GM23248 (cell line): ENCODE data around the gene FKBP10. TPM values are rescaled to one million over a fixed set of nuclear protein-coding genes. Genes with fewer than 3 reads are reported as not detected.

ENCODE experiments used
- DNase-seq: peaks from one replicate; pipeline ENCODE4 v3.0.0-alpha.2; 2015
- H2AFZ ChIP-seq: fragments of 200-600 bp; sonication (generic); 2 replicates; pipeline ENCODE4 v1.6.1; 2016; ENCODE audit warnings: antibody characterized with exemption
- H3F3A ChIP-seq: fragments of 200-600 bp; sonication (generic); 2 replicates; pipeline ENCODE4 v1.6.1; 2016; ENCODE audit warnings: mild to moderate bottlenecking, antibody characterized with exemption, mixed run types; ENCODE audit not compliant: insufficient read depth
- H3K27ac ChIP-seq: fragments of 200-600 bp; sonication (generic); 2 replicates; pipeline ENCODE4 v1.5.1; 2016; ENCODE audit warnings: mild to moderate bottlenecking
- H3K27me3 ChIP-seq: fragments of 200-600 bp; sonication (generic); replicated peaks from 2 replicates; pipeline ENCODE4 v1.6.1; 2016; ENCODE audit warnings: mild to moderate bottlenecking; ENCODE audit not compliant: insufficient read depth
- H3K36me3 ChIP-seq: fragments of 200-600 bp; sonication (generic); 2 replicates; pipeline ENCODE4 v1.6.1; 2016; ENCODE audit warnings: low read depth, mild to moderate bottlenecking
- H3K4me1 ChIP-seq: fragments of 200-600 bp; sonication (generic); 2 replicates; pipeline ENCODE4 v1.6.1; 2016; ENCODE audit warnings: mild to moderate bottlenecking; ENCODE audit not compliant: insufficient read depth
- H3K4me2 ChIP-seq: fragments of 200-600 bp; sonication (generic); one replicate; pipeline ENCODE4 v1.6.1; 2016; ENCODE audit warnings: mild to moderate bottlenecking; ENCODE audit not compliant: unreplicated experiment
- H3K4me3 ChIP-seq: fragments of 200-600 bp; sonication (generic); 2 replicates; pipeline ENCODE4 v1.5.1; 2016; ENCODE audit warnings: mild to moderate bottlenecking
- H3K79me2 ChIP-seq: fragments of 200-600 bp; sonication (generic); 2 replicates; pipeline ENCODE4 v1.6.1; 2016; ENCODE audit warnings: mild to moderate bottlenecking; ENCODE audit not compliant: insufficient read depth
- H3K9ac ChIP-seq: fragments of 200-600 bp; sonication (generic); 2 replicates; pipeline ENCODE4 v1.6.1; 2016; ENCODE audit warnings: mild to moderate bottlenecking
- H3K9me2 ChIP-seq: fragments of 200-600 bp; sonication (generic); 2 replicates; pipeline ENCODE4 v1.6.1; 2016; ENCODE audit warnings: mixed run types, mild to moderate bottlenecking, moderate library complexity; ENCODE audit not compliant: insufficient read depth
- H3K9me3 ChIP-seq: fragments of 200-600 bp; sonication (generic); one replicate; pipeline ENCODE4 v1.6.1; 2017; ENCODE audit warnings: low read depth
- H4K20me1 ChIP-seq: fragments of 200-600 bp; sonication (generic); 2 replicates; pipeline ENCODE4 v1.6.0; 2016; ENCODE audit not compliant: insufficient read depth
- EZH2 ChIP-seq: fragments of 200-600 bp; sonication (generic); IDR thresholded peaks from 2 replicates; pipeline ENCODE4 v1.6.1; 2018; ENCODE audit warnings: antibody characterized with exemption, mild to moderate bottlenecking; ENCODE audit not compliant: insufficient read depth, poor library complexity, severe bottlenecking
- EZH2phosphoT487 ChIP-seq: fragments of 200-600 bp; sonication (generic); IDR thresholded peaks from 2 replicates; pipeline ENCODE4 v1.6.1; 2018; ENCODE audit warnings: antibody characterized with exemption, moderate library complexity, mild to moderate bottlenecking, low read depth; ENCODE audit not compliant: insufficient read depth
- WGBS, 2 experiments: methylation state at CpG; one replicate each; pipeline ENCODE4 v1.1.6; 2015 to 2017; ENCODE audit warnings: low lambda C conversion rate in 2 of 2, low coverage in 1 of 2; ENCODE audit errors: missing lambda C conversion rate in 2 of 2; 5-methylcytosine and 5-hydroxymethylcytosine counted together
- in situ Hi-C: fragments of 300-500 bp; cut with MboI; formaldehyde crosslinking; loops from 2 replicates; pipeline ENCODE4 v1.15.0; 2020
- polyA plus RNA-seq: library from polyadenylated mRNA; unstranded; fragments of >200 nt; fragmentation: Nextera tagmentation; extraction: Ambion mirVana; gene quantifications from 2 replicates; pipeline ENCODE4 v1.2.1, GENCODE V29; 2016
- total RNA-seq: library from RNA; depleted of rRNA; stranded (reverse); fragments of >200 nt; shearing (Covaris generic); gene quantifications from 2 replicates; pipeline ENCODE4 v1.2.3, GENCODE V29; 2014

Gene FKBP10
- total and polyA plus RNA-seq, 2 experiments from 2014 or later: 81.5 to 759 TPM

DNA sequence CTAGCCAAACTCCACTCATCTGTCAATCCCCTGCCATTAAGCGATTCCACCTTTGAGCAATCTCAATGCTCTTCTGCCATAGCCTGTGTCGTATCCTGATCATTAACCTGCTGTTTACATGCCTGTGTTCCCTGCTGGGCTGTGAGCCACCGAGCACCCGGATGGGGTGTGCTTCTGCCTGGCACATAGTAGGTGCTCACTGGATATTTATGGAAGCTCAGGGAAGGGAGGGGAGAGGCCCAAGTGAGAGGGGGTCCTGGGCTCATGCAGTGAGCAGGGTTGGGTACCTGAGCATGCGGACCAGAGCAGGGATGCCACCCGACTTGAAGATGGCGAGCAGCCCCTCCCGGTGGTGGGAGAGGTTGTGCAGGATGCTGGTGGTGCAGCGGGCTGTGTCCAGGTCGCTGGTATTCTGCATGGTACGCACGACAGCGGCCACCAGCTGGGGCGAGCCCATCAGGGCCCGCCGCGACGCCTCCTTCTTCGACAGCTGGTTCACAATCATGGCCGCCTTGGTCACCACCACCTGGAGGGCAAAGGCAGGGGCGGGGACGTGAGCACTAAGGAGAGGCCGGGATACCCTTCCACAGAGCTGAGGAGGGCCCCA lies 44.0 kb upstream of the FKBP10 start:
- Histone ChIP-seq H4K20me1 (no peaks in the 10 kb centered on the region), H3K4me1 (no peaks in the 10 kb centered on the region), H3K9me2 (no peaks in the 10 kb centered on the region), H3K4me3 (no peak overlapping the region), H3K27ac (no peak overlapping the region), H3K27me3 (no peaks in the 10 kb centered on the region), H3F3A (no peaks in the 10 kb centered on the region), H3K36me3 (no peaks in the 10 kb centered on the region), H2AFZ (no peak overlapping the region), H3K9ac (no peak overlapping the region), H3K79me2 (no peaks in the 10 kb centered on the region), H3K9me3 (no peaks in the 10 kb centered on the region), H3K4me2 (no peak overlapping the region)
- in situ Hi-C loops: no loop called here
- no peak for DNase-seq
- no peak for TF ChIP-seq EZH2phosphoT487
- TF ChIP-seq EZH2: no peak
- 89 to 91% methylated on average over 20 to 23 of the region's 23 CpGs for WGBS, 2 experiments

DNA sequence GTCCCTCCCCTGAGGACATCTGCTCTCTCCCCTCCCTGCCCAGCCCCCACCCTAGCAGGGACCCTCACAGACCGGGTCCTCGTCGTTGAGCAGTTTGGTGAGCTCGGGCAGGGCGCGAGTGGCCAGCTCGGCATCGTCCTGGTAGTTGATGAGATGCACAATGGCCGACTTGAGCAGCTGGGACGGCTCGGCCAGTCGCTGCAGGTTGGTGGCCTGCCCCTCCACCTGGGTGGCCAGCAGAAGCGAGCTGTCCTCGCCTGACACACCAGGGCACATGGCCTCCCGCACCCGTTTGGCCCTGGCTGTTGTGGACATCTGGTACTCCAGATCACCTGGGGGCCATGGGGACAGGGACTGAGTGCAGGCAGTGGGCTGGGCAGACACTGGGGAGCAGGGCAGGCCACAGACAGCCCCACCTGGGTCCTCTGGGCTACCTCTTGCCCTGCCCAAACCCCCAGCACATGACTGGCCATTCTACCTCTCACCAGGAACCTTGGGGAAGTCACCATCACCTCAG lies 43.4 kb upstream of the FKBP10 start:
- H3K79me2 ChIP-seq: no peaks in the 10 kb centered on the region
- 80 to 83% methylated on average over 12 to 14 of the region's 16 CpGs for WGBS, 2 experiments

DNA sequence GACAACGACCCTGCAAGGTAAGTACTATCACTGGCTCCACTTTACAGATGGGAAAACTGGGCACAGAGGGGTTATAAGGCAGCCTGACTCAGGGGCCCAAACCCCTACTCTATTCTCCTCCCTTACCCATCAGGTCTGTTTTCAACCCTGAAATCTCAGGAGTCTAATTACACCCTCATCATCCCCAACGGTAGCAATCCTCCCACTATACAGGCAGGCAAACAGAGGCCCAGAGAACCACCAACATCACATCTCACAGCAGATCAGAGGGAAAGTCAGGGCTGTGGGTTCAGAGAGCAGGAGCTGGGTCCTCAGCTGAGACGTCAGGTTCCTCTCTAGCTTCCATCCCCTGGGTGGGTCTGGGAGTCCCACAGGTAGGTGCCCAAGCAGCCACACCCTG lies 42.8 kb upstream of the FKBP10 start:
- 55 to 70% methylated on average over 3 of the region's 3 CpGs for WGBS, 2 experiments
- Histone ChIP-seq H3K9ac (no peak overlapping the region), H3K4me1 (no peaks in the 10 kb centered on the region), H2AFZ (no peak overlapping the region), H3K9me2 (no peaks in the 10 kb centered on the region), H4K20me1 (no peaks in the 10 kb centered on the region), H3K27ac (no peak overlapping the region), H3K4me2 (no peak overlapping the region), H3K79me2 (no peaks in the 10 kb centered on the region), H3K27me3 (no peaks in the 10 kb centered on the region), H3K4me3 (no peak overlapping the region), H3F3A (no peaks in the 10 kb centered on the region), H3K36me3 (no peaks in the 10 kb centered on the region), H3K9me3 (no peaks in the 10 kb centered on the region)
- DNase-seq: no peak
- in situ Hi-C loops: no loop called here
- TF ChIP-seq EZH2 (no peak), EZH2phosphoT487 (no peak)

More for the DNA sequence above, 43.4 kb upstream of the FKBP10 start:
- no peak for DNase-seq
- Histone ChIP-seq H3K27me3 (no peaks in the 10 kb centered on the region), H2AFZ (no peak overlapping the region), H3K9me2 (no peaks in the 10 kb centered on the region), H3K27ac (no peak overlapping the region), H3K9me3 (no peaks in the 10 kb centered on the region), H3K4me1 (no peaks in the 10 kb centered on the region), H3K9ac (no peak overlapping the region), H4K20me1 (no peaks in the 10 kb centered on the region), H3K4me2 (no peak overlapping the region), H3K36me3 (no peaks in the 10 kb centered on the region), H3F3A (no peaks in the 10 kb centered on the region), H3K4me3 (no peak overlapping the region)
- in situ Hi-C loops: no loop called here
- no peak for TF ChIP-seq EZH2
- TF ChIP-seq EZH2phosphoT487: no peak

DNA sequence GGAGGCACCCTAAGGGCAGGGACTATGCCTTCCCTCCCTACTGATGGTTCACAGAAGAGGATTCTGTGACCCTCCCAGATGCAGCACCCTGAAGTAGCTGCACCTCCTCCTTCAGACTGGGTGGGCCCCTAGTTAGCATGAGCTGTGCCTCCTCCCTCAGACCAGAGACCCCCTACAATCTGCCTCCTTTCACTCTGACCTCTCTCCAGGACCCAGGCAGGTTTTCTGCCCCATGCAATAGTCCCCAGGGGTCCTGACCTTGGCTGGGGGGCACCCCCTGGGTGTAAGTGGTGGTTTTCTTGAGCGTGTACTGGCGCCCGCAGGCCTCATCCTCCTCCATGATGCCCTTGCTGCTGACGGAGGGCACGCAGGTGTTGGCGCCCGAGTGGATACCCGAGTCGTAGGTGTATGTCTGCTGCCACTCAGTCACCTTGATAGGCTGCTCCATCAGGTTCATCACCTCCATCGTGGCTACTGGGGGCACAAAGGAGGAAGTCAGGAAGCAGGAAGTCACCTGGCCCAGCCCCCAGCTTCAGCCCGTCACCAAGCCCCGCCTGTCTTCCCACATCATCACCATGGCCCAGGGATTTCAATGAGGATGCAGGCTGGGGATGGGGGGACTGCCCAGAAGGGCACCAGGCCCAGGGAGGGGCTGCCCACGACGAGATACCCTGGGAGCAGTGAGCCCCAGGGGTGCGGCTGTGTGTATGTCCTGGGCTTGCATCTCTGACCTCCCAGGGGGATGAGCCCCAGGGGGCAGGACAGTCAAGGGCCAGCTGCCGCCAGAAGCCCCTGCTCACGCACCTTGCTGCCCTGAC lies 41.2 kb upstream of the FKBP10 start:
- Histone ChIP-seq H3K36me3 (no peaks in the 10 kb centered on the region), H3K4me3 (no peak overlapping the region), H3K4me1 (no peaks in the 10 kb centered on the region), H3K79me2 (no peaks in the 10 kb centered on the region), H3K9me2 (no peaks in the 10 kb centered on the region), H2AFZ (no peak overlapping the region), H3F3A (no peaks in the 10 kb centered on the region), H3K27me3 (no peaks in the 10 kb centered on the region), H4K20me1 (no peaks in the 10 kb centered on the region), H3K9me3 (no peaks in the 10 kb centered on the region), H3K4me2 (no peak overlapping the region), H3K9ac (no peak overlapping the region), H3K27ac (no peak overlapping the region)
- WGBS, 2 experiments: 76 to 78% methylated on average over 16 to 17 of the region's 17 CpGs
- no peak for DNase-seq
- in situ Hi-C loops: no loop called here
- no peak for TF ChIP-seq EZH2
- TF ChIP-seq EZH2phosphoT487: no peak
